Type B pancreatic cell (in vitro differentiated cells): ENCODE data around the gene CDK17. TPM values are rescaled to one million over a fixed set of nuclear protein-coding genes. Genes with fewer than 3 reads are reported as not detected.

ENCODE experiments used
- DNase-seq: peaks from one replicate; pipeline ENCODE4 v3.0.0; 2021; ENCODE audit warnings: mixed read lengths; ENCODE audit not compliant: unreplicated experiment; ENCODE audit errors: extremely low spot score
- H3K27ac Mint-ChIP-seq: 2 replicates; pipeline ENCODE4 v1.8.0; 2021; ENCODE audit warnings: mild to moderate bottlenecking, mixed read lengths
- H3K27me3 Mint-ChIP-seq: 2 replicates; pipeline ENCODE4 v1.8.0; 2021; ENCODE audit warnings: mixed read lengths
- H3K36me3 Mint-ChIP-seq: 2 replicates; pipeline ENCODE4 v1.8.0; 2021; ENCODE audit warnings: mixed read lengths
- H3K4me1 Mint-ChIP-seq: one replicate; pipeline ENCODE4 v1.8.0; 2021; ENCODE audit warnings: mixed read lengths; ENCODE audit not compliant: unreplicated experiment
- H3K4me3 Mint-ChIP-seq: 2 replicates; pipeline ENCODE4 v1.8.0; 2021; ENCODE audit warnings: mild to moderate bottlenecking, mixed read lengths
- H3K9me3 Mint-ChIP-seq: 2 replicates; pipeline ENCODE4 v1.8.0; 2021; ENCODE audit warnings: mixed read lengths
- total RNA-seq: library from RNA; stranded (reverse); gene quantifications from 2 replicates; pipeline ENCODE4 v1.2.1, GENCODE V29; 2021; ENCODE audit warnings: low replicate concordance
- TF ChIP-seq, protein P1 (sequence below): fragments of 200-600 bp; sonication (generic); conservative IDR thresholded peaks from 2 replicates; pipeline ENCODE4 v1.5.0; 2021; ENCODE audit warnings: antibody characterized with exemption, mild to moderate bottlenecking

CDK17 gene
- total RNA-seq, 1 donor from 2014 or later = 25.2 TPM

DNA sequence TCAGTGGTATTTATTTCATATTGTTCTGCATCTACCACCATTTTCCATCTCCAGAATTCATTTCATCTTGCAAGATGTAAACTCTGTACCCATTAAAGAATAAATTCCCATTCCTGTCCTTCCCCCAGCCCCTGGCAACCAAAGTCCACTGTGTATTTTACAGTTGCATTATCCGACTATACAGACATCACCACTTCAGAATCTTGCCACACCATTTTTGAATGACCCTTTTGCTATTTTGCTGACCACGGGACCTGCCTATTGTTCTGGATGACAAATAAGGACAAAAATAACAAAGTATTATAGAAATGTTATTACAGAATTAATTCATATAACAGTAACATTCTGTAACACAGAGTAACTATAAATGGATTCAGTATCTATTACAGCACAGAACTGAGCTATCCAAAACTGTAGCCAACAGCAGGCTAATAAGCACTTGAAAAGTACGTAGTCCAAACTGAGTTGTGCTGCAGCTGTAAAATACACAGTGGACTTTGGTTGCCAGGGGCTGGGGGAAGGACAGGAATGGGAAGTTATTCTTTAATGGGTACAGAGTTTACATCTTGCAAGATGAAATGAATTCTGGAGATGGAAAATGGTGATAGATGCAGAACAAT lies 61.3 kb downstream of the CDK17 start:
- Mint-ChIP-seq H3K27ac (no peak overlapping the region), H3K4me3 (no peak overlapping the region), H3K27me3 (no peaks in the 10 kb centered on the region), H3K36me3 (peaks cover 10% of the 10 kb centered on the region), H3K9me3 (peaks cover 21% of the 10 kb centered on the region), H3K4me1 (no peaks in the 10 kb centered on the region)
- TF ChIP-seq, protein P1, sequence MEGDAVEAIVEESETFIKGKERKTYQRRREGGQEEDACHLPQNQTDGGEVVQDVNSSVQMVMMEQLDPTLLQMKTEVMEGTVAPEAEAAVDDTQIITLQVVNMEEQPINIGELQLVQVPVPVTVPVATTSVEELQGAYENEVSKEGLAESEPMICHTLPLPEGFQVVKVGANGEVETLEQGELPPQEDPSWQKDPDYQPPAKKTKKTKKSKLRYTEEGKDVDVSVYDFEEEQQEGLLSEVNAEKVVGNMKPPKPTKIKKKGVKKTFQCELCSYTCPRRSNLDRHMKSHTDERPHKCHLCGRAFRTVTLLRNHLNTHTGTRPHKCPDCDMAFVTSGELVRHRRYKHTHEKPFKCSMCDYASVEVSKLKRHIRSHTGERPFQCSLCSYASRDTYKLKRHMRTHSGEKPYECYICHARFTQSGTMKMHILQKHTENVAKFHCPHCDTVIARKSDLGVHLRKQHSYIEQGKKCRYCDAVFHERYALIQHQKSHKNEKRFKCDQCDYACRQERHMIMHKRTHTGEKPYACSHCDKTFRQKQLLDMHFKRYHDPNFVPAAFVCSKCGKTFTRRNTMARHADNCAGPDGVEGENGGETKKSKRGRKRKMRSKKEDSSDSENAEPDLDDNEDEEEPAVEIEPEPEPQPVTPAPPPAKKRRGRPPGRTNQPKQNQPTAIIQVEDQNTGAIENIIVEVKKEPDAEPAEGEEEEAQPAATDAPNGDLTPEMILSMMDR = no peak
- DNase-seq = no peak

DNA sequence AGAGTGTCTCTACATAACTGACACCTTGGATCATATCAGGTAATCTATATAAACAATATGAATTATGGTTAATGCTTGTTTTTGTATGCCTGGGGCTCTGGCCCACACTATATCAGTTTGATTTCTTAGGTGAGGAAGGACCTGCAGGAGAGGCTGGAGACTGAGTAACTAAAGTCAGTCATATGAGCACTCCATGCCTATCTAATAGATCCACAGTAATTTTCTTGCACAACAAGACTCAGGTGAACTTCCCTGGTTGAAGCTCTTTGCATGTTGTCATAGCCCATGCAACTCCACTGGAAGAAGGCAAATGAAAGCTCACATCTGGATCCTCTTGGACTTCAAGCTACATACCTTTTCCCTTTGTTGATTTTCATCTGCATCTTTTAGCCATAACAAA lies 62.3 kb downstream of the CDK17 start:
- H3K27ac Mint-ChIP-seq = no peak overlapping the region
- H3K27me3 Mint-ChIP-seq = no peaks in the 10 kb centered on the region
- no peak overlapping the region for H3K4me3 Mint-ChIP-seq
- peaks cover 5% of the 10 kb centered on the region for H3K36me3 Mint-ChIP-seq
- DNase-seq = no peak
- TF ChIP-seq, protein P1 = no peak
- no peaks in the 10 kb centered on the region for H3K4me1 Mint-ChIP-seq
- H3K9me3 Mint-ChIP-seq = peaks cover 11% of the 10 kb centered on the region

DNA sequence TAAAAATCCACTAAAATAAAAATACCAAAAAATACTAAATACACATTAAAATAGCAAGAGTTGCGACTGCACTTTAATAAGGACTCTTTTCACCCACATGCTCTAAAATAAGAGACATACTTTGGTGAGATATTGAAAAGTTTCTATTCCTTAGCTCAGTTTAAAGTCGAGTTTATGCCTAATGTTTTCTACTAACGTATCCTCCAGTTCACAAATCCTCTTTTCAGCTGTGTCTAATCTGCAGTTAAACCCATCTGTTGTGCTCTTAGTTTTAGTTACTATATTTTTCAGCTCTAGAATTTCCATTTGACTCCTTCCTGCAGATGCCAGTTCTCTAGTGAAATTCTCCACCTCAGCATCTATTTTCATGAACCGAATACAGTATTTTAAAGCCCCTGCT lies 63.8 kb downstream of the CDK17 start:
- Mint-ChIP-seq H3K4me1 (no peaks in the 10 kb centered on the region), H3K4me3 (no peak overlapping the region), H3K9me3 (peaks cover 11% of the 10 kb centered on the region), H3K36me3 (peaks cover 5% of the 10 kb centered on the region), H3K27me3 (no peaks in the 10 kb centered on the region), H3K27ac (no peak overlapping the region)
- no peak for DNase-seq
- TF ChIP-seq, protein P1 = no peak

DNA sequence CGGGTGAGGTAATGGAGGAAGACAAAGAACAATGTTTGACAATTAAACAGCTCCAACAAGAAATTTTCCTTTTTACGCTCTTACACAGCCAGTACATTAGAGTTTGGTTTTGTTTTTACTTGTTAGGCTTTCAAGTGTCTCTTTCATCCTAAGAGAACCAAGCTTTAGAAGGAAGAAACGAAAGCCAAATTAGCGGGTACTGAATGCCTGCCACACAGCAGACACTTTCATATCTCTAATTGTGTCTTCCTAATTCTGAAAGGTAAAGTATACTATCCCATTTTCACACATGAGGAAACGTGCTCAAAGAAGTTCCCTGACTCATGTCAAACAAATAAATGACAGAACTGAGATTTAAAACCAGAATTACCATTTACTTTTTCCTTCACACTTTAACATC lies 65.0 kb downstream of the CDK17 start:
- peaks cover 11% of the 10 kb centered on the region for H3K9me3 Mint-ChIP-seq
- H3K4me1 Mint-ChIP-seq = no peaks in the 10 kb centered on the region
- H3K27me3 Mint-ChIP-seq = no peaks in the 10 kb centered on the region
- DNase-seq = no peak
- H3K4me3 Mint-ChIP-seq = no peak overlapping the region
- peaks cover 8% of the 10 kb centered on the region for H3K36me3 Mint-ChIP-seq
- H3K27ac Mint-ChIP-seq = no peak overlapping the region
- TF ChIP-seq, protein P1 = no peak

DNA sequence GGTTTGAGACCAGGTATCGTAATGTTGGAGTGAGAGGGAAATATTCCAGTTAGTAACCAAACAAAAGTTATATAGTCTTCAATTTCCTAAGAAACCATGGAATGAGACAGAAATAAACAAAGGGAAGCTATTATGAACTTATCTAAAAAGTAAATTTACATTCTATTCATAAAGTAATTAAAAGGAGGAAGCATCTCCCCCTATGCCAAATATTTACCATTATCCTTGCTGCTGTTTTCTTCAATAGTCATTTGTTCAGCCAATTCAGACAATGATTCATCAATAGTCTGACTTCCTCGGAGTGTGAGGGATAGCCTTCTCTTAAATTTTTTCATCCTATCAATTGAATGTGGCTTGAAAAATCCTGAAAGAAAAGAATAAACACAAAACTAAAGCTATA lies 65.7 kb downstream of the CDK17 start:
- H3K27ac Mint-ChIP-seq = no peak overlapping the region
- no peak for DNase-seq
- H3K4me3 Mint-ChIP-seq = no peak overlapping the region
- no peaks in the 10 kb centered on the region for H3K27me3 Mint-ChIP-seq
- H3K36me3 Mint-ChIP-seq = peaks cover 10% of the 10 kb centered on the region
- peaks cover 11% of the 10 kb centered on the region for H3K9me3 Mint-ChIP-seq
- TF ChIP-seq, protein P1 = no peak
- H3K4me1 Mint-ChIP-seq = no peaks in the 10 kb centered on the region

DNA sequence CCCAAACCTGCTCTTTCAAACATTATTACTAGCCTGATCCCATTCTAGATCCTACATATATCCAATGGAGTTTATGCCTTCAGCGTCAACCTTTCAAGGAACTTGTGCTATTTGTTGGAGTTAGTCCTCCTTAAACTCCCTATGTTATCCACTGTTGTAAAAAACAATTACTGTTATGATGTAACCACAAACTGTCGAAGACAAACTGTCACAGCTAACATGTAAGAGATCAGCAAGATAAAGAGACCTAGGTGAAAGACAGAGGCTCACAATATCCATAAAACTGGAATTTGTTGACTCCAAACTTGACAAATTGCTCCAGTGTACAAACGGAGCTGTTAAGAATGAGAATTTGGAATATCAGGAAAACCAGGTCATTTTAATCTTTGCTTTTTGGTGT lies 70.7 kb downstream of the CDK17 start:
- H3K4me1 Mint-ChIP-seq = no peaks in the 10 kb centered on the region
- H3K4me3 Mint-ChIP-seq = no peak overlapping the region
- DNase-seq = no peak
- TF ChIP-seq, protein P1 = no peak
- no peaks in the 10 kb centered on the region for H3K27me3 Mint-ChIP-seq
- H3K27ac Mint-ChIP-seq = no peak overlapping the region
- H3K36me3 Mint-ChIP-seq = peaks cover 15% of the 10 kb centered on the region
- no peaks in the 10 kb centered on the region for H3K9me3 Mint-ChIP-seq
